OCI-LY1 (cell line): ENCODE results near the gene GNG3.
A peak's percentile ranks its signal among the peaks of the same experiment; 100 is the strongest.

Experiments used
- H2AFZ ChIP-seq: fragments of 200-600 bp; sonication (generic), shearing (Covaris generic); 2 replicates; pipeline ENCODE4 v1.6.0; 2014; ENCODE audit warnings: antibody characterized with exemption, mild to moderate bottlenecking, low read length
- H3F3A ChIP-seq: fragments of 200-600 bp; sonication (generic), shearing (Covaris generic); 2 replicates; pipeline ENCODE4 v1.6.0; 2014; ENCODE audit warnings: mild to moderate bottlenecking, antibody characterized with exemption, low read length, moderate library complexity; ENCODE audit not compliant: insufficient read depth
- H3K27ac ChIP-seq: fragments of 200-600 bp; sonication (generic); 2 replicates; pipeline ENCODE4 v1.5.1; 2014; ENCODE audit warnings: low read length, mixed run types, mild to moderate bottlenecking, low read depth; ENCODE audit not compliant: poor library complexity, severe bottlenecking
- H3K27me3 ChIP-seq: fragments of 200-600 bp; sonication (generic); 2 replicates; pipeline ENCODE4 v1.6.0; 2014; ENCODE audit warnings: antibody characterized with exemption, mild to moderate bottlenecking, low read length, moderate library complexity; ENCODE audit not compliant: insufficient read depth
- H3K36me3 ChIP-seq: fragments of 200-600 bp; sonication (generic); 2 replicates; pipeline ENCODE4 v1.6.1; 2014; ENCODE audit warnings: mild to moderate bottlenecking, antibody characterized with exemption, low read length, moderate library complexity, mixed read lengths; ENCODE audit not compliant: insufficient read depth
- H3K4me1 ChIP-seq: fragments of 200-600 bp; sonication (generic); 2 replicates; pipeline ENCODE4 v1.5.1; 2014; ENCODE audit warnings: mild to moderate bottlenecking, low read length, moderate library complexity; ENCODE audit not compliant: insufficient read depth, severe bottlenecking
- H3K4me2 ChIP-seq: fragments of 200-600 bp; sonication (generic), shearing (Covaris generic); 2 replicates; pipeline ENCODE4 v1.6.1; 2014; ENCODE audit warnings: low read length
- H3K4me3 ChIP-seq: fragments of 200-600 bp; sonication (generic); 2 replicates; pipeline ENCODE4 v1.5.1; 2014; ENCODE audit warnings: low read length, low read depth, mild to moderate bottlenecking, mixed read lengths; ENCODE audit not compliant: poor library complexity, severe bottlenecking
- H3K79me2 ChIP-seq: fragments of 200-600 bp; shearing (Covaris generic); 2 replicates; pipeline ENCODE4 v1.6.1; 2016; ENCODE audit warnings: mixed run types, low read length, mixed read lengths; ENCODE audit not compliant: insufficient read depth
- H3K9ac ChIP-seq: fragments of 200-600 bp; sonication (generic), shearing (Covaris generic); 2 replicates; pipeline ENCODE4 v1.6.1; 2014; ENCODE audit warnings: mild to moderate bottlenecking, low read length, mixed read lengths
- H3K9me2 ChIP-seq: fragments of 200-600 bp; sonication (generic), shearing (Covaris generic); 2 replicates; pipeline ENCODE4 v1.6.1; 2014; ENCODE audit warnings: low read depth, mild to moderate bottlenecking, low read length, mixed read lengths
- H3K9me3 ChIP-seq: fragments of 200-600 bp; shearing (Covaris generic); 2 replicates; pipeline ENCODE4 v1.6.1; 2014; ENCODE audit warnings: low read length, mixed read lengths
- H4K20me1 ChIP-seq: fragments of 200-600 bp; sonication (generic), shearing (Covaris generic); 2 replicates; pipeline ENCODE4 v1.6.0; 2016; ENCODE audit warnings: mild to moderate bottlenecking, low read length; ENCODE audit not compliant: insufficient read depth
- CTCF ChIP-seq: fragments of 200-600 bp; sonication (generic), shearing (Covaris generic); IDR thresholded peaks from 2 replicates; pipeline ENCODE4 v1.5.1; 2017; ENCODE audit warnings: mild to moderate bottlenecking, antibody characterized with exemption, low read length, moderate library complexity, mixed read lengths
- EZH2 ChIP-seq: fragments of 200-600 bp; sonication (generic), shearing (Covaris generic); IDR thresholded peaks from 2 replicates; pipeline ENCODE4 v1.8.0; 2017; ENCODE audit warnings: borderline replicate concordance, mixed run types, mild to moderate bottlenecking, antibody characterized with exemption, low read length, moderate library complexity, mixed read lengths

GNG3 gene

DNA sequence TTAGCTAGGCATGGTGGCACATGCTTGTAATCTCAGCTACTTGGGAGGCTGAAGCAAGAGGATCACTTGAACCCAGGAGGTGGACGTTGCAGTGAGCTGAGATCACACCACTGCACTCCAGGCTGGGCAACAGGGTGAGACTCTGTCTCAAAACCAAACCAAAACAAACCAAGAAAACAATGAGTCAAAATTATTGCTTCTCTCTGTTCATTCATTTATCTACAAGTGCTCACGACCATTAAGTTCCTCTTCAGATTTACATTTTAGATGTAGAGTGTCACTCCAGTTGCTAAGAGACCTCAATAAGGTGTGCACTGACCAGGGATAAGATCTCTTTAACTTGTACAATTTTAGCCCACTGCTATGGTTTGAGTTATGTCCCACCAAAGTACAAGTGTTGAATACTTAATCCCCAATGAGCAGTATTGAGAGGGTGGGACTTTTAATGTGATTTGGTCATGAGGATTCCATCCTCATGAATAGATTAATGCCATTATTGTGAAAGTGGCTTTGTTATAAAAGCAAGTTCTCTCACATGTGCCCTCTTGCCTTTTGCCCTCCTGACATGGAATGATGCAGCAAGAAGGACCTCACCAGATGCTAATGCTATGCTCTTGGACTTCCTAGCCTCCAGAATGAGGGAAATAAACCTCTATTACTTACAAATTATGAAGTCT is 12.0 kb downstream of the GNG3 start:
- no peak overlapping the region for H2AFZ ChIP-seq
- no peak overlapping the region for H3K4me2 ChIP-seq
- no peak overlapping the region for H3K9ac ChIP-seq
- peaks cover 7% of the 10 kb centered on the region for H3K4me1 ChIP-seq
- peaks cover 11% of the 10 kb centered on the region for H3K79me2 ChIP-seq
- no peaks in the 10 kb centered on the region for H3K27me3 ChIP-seq
- H3K36me3 ChIP-seq = peaks cover 98% of the 10 kb centered on the region
- no peaks in the 10 kb centered on the region for H4K20me1 ChIP-seq
- no peaks in the 10 kb centered on the region for H3K9me3 ChIP-seq
- TF ChIP-seq CTCF = no peak
- no peak for TF ChIP-seq EZH2
- H3K4me3 ChIP-seq = no peak overlapping the region
- no peaks in the 10 kb centered on the region for H3K9me2 ChIP-seq
- H3K27ac ChIP-seq = no peak overlapping the region
- H3F3A ChIP-seq = no peaks in the 10 kb centered on the region

GRCh38 chr11:62721994-62722393 is 14.5 kb downstream of the GNG3 start:
- TF ChIP-seq EZH2 (no peak), CTCF (peak; percentile 28; the same call in 1 of the 2 replicates)
- Histone ChIP-seq H3K27ac (no peak overlapping the region), H3K4me3 (no peak overlapping the region), H3K27me3 (no peaks in the 10 kb centered on the region), H4K20me1 (no peaks in the 10 kb centered on the region; the same call in 1 of the 2 replicates), H3K9me2 (no peaks in the 10 kb centered on the region), H3K36me3 (peaks cover 95% of the 10 kb centered on the region), H3K4me2 (no peak overlapping the region), H3K9ac (no peak overlapping the region), H3K4me1 (peaks cover 16% of the 10 kb centered on the region), H2AFZ (no peak overlapping the region), H3K79me2 (peaks cover 34% of the 10 kb centered on the region), H3F3A (no peaks in the 10 kb centered on the region), H3K9me3 (no peaks in the 10 kb centered on the region)

- peak overlapping the region; percentile 82; the same call in 1 of the 2 replicates for H3K9ac ChIP-seq
- no peak for TF ChIP-seq EZH2
- TF ChIP-seq CTCF = no peak
- H3K4me2 ChIP-seq = peak overlapping the region; percentile 75
- H3K9me2 ChIP-seq = no peaks in the 10 kb centered on the region
- H3K27ac ChIP-seq = no peak overlapping the region
- no peak overlapping the region for H2AFZ ChIP-seq
- no peaks in the 10 kb centered on the region for H3F3A ChIP-seq
- peaks cover 42% of the 10 kb centered on the region for H3K79me2 ChIP-seq
- H3K9me3 ChIP-seq = no peaks in the 10 kb centered on the region
- peaks cover 16% of the 10 kb centered on the region for H3K4me1 ChIP-seq
- H4K20me1 ChIP-seq = no peaks in the 10 kb centered on the region; the same call in 1 of the 2 replicates
- H3K27me3 ChIP-seq = no peaks in the 10 kb centered on the region
- H3K4me3 ChIP-seq = peak overlapping the region; percentile 99
- peaks cover 73% of the 10 kb centered on the region for H3K36me3 ChIP-seq
Measured at GRCh38 chr11:62724171-62724570, 16.7 kb downstream of the GNG3 start.
